GM23338 (cell line): ENCODE data around the gene ADAMTS17. TPM values are rescaled to one million over a fixed set of nuclear protein-coding genes. Genes with fewer than 3 reads are reported as not detected.

Experiments
- ATAC-seq: fragments of 200-7000 bp; cut with Tn5 transposase; 3 replicates; pipeline ENCODE4 v1.9.1; 2020
- DNase-seq: peaks from one replicate; pipeline ENCODE4 v3.0.0-alpha.2; 2015; ENCODE audit warnings: low spot score
- H2AFZ ChIP-seq: fragments of 200-600 bp; sonication (generic); 2 replicates; pipeline ENCODE4 v1.8.0; 2016; ENCODE audit warnings: antibody characterized with exemption, mild to moderate bottlenecking, moderate library complexity
- H3F3A ChIP-seq: fragments of 200-600 bp; sonication (generic); replicated peaks from 2 replicates; pipeline ENCODE4 v1.8.0; 2017; ENCODE audit warnings: antibody characterized with exemption, mixed run types, low read depth
- H3K27ac ChIP-seq: fragments of 200-600 bp; sonication (generic); 2 replicates; pipeline ENCODE4 v1.6.1; 2016; ENCODE audit warnings: low read depth
- H3K27me3 ChIP-seq: fragments of 200-600 bp; sonication (generic); 2 replicates; pipeline ENCODE4 v1.8.0; 2016; ENCODE audit warnings: mild to moderate bottlenecking, mixed run types, moderate library complexity; ENCODE audit not compliant: insufficient read depth
- H3K36me3 ChIP-seq: fragments of 200-600 bp; sonication (generic); 2 replicates; pipeline ENCODE4 v1.8.0; 2016; ENCODE audit warnings: mild to moderate bottlenecking; ENCODE audit not compliant: insufficient read depth
- H3K4me1 ChIP-seq: fragments of 200-600 bp; sonication (generic); 2 replicates; pipeline ENCODE4 v1.8.0; 2016; ENCODE audit warnings: mild to moderate bottlenecking, moderate library complexity; ENCODE audit not compliant: insufficient read depth
- H3K4me2 ChIP-seq: fragments of 200-600 bp; sonication (generic); 2 replicates; pipeline ENCODE4 v1.7.1; 2017; ENCODE audit warnings: mixed run types
- H3K4me3 ChIP-seq: fragments of 200-600 bp; sonication (generic); 2 replicates; pipeline ENCODE4 v1.6.1; 2016; ENCODE audit warnings: mixed run types
- H3K79me2 ChIP-seq: fragments of 200-600 bp; sonication (generic); replicated peaks from 2 replicates; pipeline ENCODE4 v1.8.0; 2017; ENCODE audit warnings: mild to moderate bottlenecking; ENCODE audit not compliant: insufficient read depth
- H3K9me2 ChIP-seq: fragments of 200-600 bp; sonication (generic); 2 replicates; pipeline ENCODE4 v1.8.0; 2017; ENCODE audit not compliant: insufficient read depth
- H4K20me1 ChIP-seq: fragments of 200-600 bp; sonication (generic); replicated peaks from 2 replicates; pipeline ENCODE4 v1.8.0; 2017; ENCODE audit warnings: mild to moderate bottlenecking; ENCODE audit not compliant: insufficient read depth
- H3K27ac Mint-ChIP-seq: 2 replicates; pipeline ENCODE4 v1.8.0; 2020; ENCODE audit warnings: inconsistent platforms, mild to moderate bottlenecking, moderate library complexity, mixed read lengths
- H3K27me3 Mint-ChIP-seq: 3 replicates; pipeline ENCODE4 v1.8.0; 2022; ENCODE audit warnings: low read depth, mild to moderate bottlenecking, moderate library complexity, mixed read lengths, inconsistent platforms; ENCODE audit not compliant: insufficient read depth, poor library complexity
- H3K36me3 Mint-ChIP-seq: 3 replicates; pipeline ENCODE4 v1.8.0; 2021; ENCODE audit warnings: low read depth, mild to moderate bottlenecking, inconsistent platforms, moderate library complexity, mixed read lengths
- H3K4me1 Mint-ChIP-seq: 3 replicates; pipeline ENCODE4 v1.8.0; 2020; ENCODE audit warnings: mild to moderate bottlenecking, inconsistent platforms, mixed read lengths
- H3K4me3 Mint-ChIP-seq: 3 replicates; pipeline ENCODE4 v1.8.0; 2021; ENCODE audit warnings: moderate library complexity, mild to moderate bottlenecking, inconsistent platforms, mixed read lengths
- H3K9me3 Mint-ChIP-seq: 3 replicates; pipeline ENCODE4 v1.8.0; 2020; ENCODE audit warnings: moderate library complexity, mild to moderate bottlenecking, inconsistent platforms, mixed read lengths
- CREB1 ChIP-seq: fragments of 250-450 bp; sonication (Bioruptor Pico); IDR thresholded peaks from 2 replicates; pipeline ENCODE4 v1.5.0; 2020; ENCODE audit warnings: low read depth, mild to moderate bottlenecking, moderate library complexity
- ETS1 ChIP-seq: IDR thresholded peaks from 2 replicates; pipeline ENCODE4 v1.6.1; 2016; ENCODE audit warnings: antibody characterized with exemption
- EZH2 ChIP-seq: fragments of 200-600 bp; sonication (generic); IDR thresholded peaks from one replicate; pipeline ENCODE4 v1.8.0; 2017; ENCODE audit warnings: antibody characterized with exemption, mild to moderate bottlenecking, low read depth; ENCODE audit not compliant: unreplicated experiment
- NANOG ChIP-seq: IDR thresholded peaks from 2 replicates; pipeline ENCODE4 v1.6.1; 2016; ENCODE audit warnings: antibody characterized with exemption, borderline replicate concordance
- POLR2AphosphoS5 ChIP-seq: IDR thresholded peaks from 2 replicates; pipeline ENCODE4 v1.6.1; 2016; ENCODE audit warnings: antibody characterized with exemption, low read depth
- STAT1 ChIP-seq: IDR thresholded peaks from one replicate; pipeline ENCODE4 v1.6.1; 2016; ENCODE audit warnings: antibody characterized with exemption; ENCODE audit not compliant: unreplicated experiment
- ZNF462 ChIP-seq: fragments of 250-450 bp; sonication (Bioruptor Pico); IDR thresholded peaks from 2 replicates; pipeline ENCODE4 v1.5.0; 2020; ENCODE audit warnings: mild to moderate bottlenecking, moderate library complexity
- polyA plus RNA-seq: library from polyadenylated mRNA; unstranded; fragments of >200 nt; fragmentation: Nextera tagmentation; extraction: Ambion mirVana; gene quantifications from 2 replicates; pipeline ENCODE4 v1.2.1, GENCODE V29; 2016
- total RNA-seq: library from RNA; depleted of rRNA; stranded (reverse); fragments of >200 nt; shearing (Covaris generic); gene quantifications from 2 replicates; pipeline ENCODE4 v1.2.3, GENCODE V29; 2014

ADAMTS17 gene
- total and polyA plus RNA-seq, 2 experiments from 2014 or later: 0.60 to 3.8 TPM

GRCh38 chr15:100057281-100057680 is 284.5 kb downstream of the ADAMTS17 start:
- H3K4me2 ChIP-seq: no peak overlapping the region
- H3F3A ChIP-seq: no peaks in the 10 kb centered on the region
- no peaks in the 10 kb centered on the region for H4K20me1 ChIP-seq
- Mint-ChIP-seq H3K4me3 (no peak overlapping the region), H3K4me1 (peaks cover 9% of the 10 kb centered on the region), H3K27me3 (peaks cover 15% of the 10 kb centered on the region), H3K36me3 (no peaks in the 10 kb centered on the region), H3K9me3 (peaks cover 3% of the 10 kb centered on the region; the same call in 1 of the 3 replicates), H3K27ac (no peak overlapping the region)
- H3K4me3 ChIP-seq: no peak overlapping the region
- no peak overlapping the region for H2AFZ ChIP-seq
- H3K27me3 ChIP-seq: peaks cover 28% of the 10 kb centered on the region
- H3K27ac ChIP-seq: no peak overlapping the region
- peaks cover 6% of the 10 kb centered on the region; the same call in 1 of the 2 replicates for H3K9me2 ChIP-seq
- ATAC-seq (no peak), DNase-seq (no peak)
- TF ChIP-seq ZNF462: no peak
- no peak for TF ChIP-seq POLR2AphosphoS5
- no peak for TF ChIP-seq NANOG
- no peak for TF ChIP-seq ETS1
- no peak for TF ChIP-seq CREB1 (CRISPR knock-in tag)
- TF ChIP-seq EZH2: no peak
- no peak for TF ChIP-seq STAT1
- H3K36me3 ChIP-seq: no peaks in the 10 kb centered on the region
- H3K79me2 ChIP-seq: no peaks in the 10 kb centered on the region
- H3K4me1 ChIP-seq: no peaks in the 10 kb centered on the region
